Stimulated activated naive CD8-positive, alpha-beta T cell treated with anti-CD3 and anti-CD28 coated beads, Interleukin-15, amount 100 ng/mL, for 72 hours (primary cell): Measurements from ENCODE around the gene SCRN1.

Experiments
- ATAC-seq: fragments of 150-1000 bp; cut with Tn5 transposase; 2 replicates; pipeline ENCODE4 v1.10.0; 2021; ENCODE audit warnings: mild to moderate bottlenecking, moderate library complexity
- DNase-seq, 2 donors: peaks; one replicate each; pipeline ENCODE4 v3.0.0; 2021 to 2022
- H3K27ac Mint-ChIP-seq, 2 donors: one replicate each; pipeline ENCODE4 v1.8.0; 2022; ENCODE audit warnings: mild to moderate bottlenecking in 2 of 2, mixed read lengths in 2 of 2, moderate library complexity in 2 of 2
- H3K27me3 Mint-ChIP-seq: one replicate; pipeline ENCODE4 v1.8.0; 2022; ENCODE audit warnings: mixed read lengths
- H3K4me1 Mint-ChIP-seq: one replicate; pipeline ENCODE4 v1.8.0; 2022; ENCODE audit warnings: mild to moderate bottlenecking, mixed read lengths
- H3K4me3 Mint-ChIP-seq, 2 donors: one replicate each; pipeline ENCODE4 v1.8.0; 2022; ENCODE audit warnings: mild to moderate bottlenecking in 2 of 2, mixed read lengths in 2 of 2, moderate library complexity in 1 of 2
- H3K9me3 Mint-ChIP-seq, 2 donors: one replicate each; pipeline ENCODE4 v1.8.0; 2022; ENCODE audit warnings: mixed read lengths in 2 of 2

The SCRN1 gene

GRCh38 chr7:30020535-30020934 lies 30.9 kb upstream of the SCRN1 start:
- DNase-seq (no peak), ATAC-seq (no peak)
- H3K4me1 Mint-ChIP-seq, result peaks cover 26% of the 10 kb centered on the region
- H3K4me3 Mint-ChIP-seq, result no peak overlapping the region
- H3K9me3 Mint-ChIP-seq, result no peaks in the 10 kb centered on the region
- H3K27ac Mint-ChIP-seq, result no peak overlapping the region
- H3K27me3 Mint-ChIP-seq, result no peaks in the 10 kb centered on the region

GRCh38 chr7:30019960-30020359 lies 30.4 kb upstream of the SCRN1 start:
- H3K9me3 Mint-ChIP-seq, result no peaks in the 10 kb centered on the region
- DNase-seq (no peak), ATAC-seq (no peak)
- H3K4me1 Mint-ChIP-seq, result peaks cover 20% of the 10 kb centered on the region
- H3K27me3 Mint-ChIP-seq, result no peaks in the 10 kb centered on the region
- H3K4me3 Mint-ChIP-seq, result no peak overlapping the region
- H3K27ac Mint-ChIP-seq, result no peak overlapping the region

- no peak overlapping the region for H3K4me3 Mint-ChIP-seq
- no peak overlapping the region for H3K27ac Mint-ChIP-seq
- ATAC-seq (no peak), DNase-seq (no peak)
- peaks cover 14% of the 10 kb centered on the region for H3K4me1 Mint-ChIP-seq
- H3K9me3 Mint-ChIP-seq, result no peaks in the 10 kb centered on the region
- no peaks in the 10 kb centered on the region for H3K27me3 Mint-ChIP-seq
Measured at GRCh38 chr7:30019387-30019786, 29.8 kb upstream of the SCRN1 start.

GRCh38 chr7:30018451-30018850 lies 28.9 kb upstream of the SCRN1 start:
- Mint-ChIP-seq H3K4me1 (peaks cover 9% of the 10 kb centered on the region), H3K27me3 (no peaks in the 10 kb centered on the region), H3K27ac (no peak overlapping the region), H3K4me3 (no peak overlapping the region), H3K9me3 (no peaks in the 10 kb centered on the region)
- DNase-seq (no peak), ATAC-seq (no peak)

- Mint-ChIP-seq H3K9me3 (no peaks in the 10 kb centered on the region), H3K4me3 (no peak overlapping the region)
Measured at GRCh38 chr7:30012757-30013156, 23.2 kb upstream of the SCRN1 start.

GRCh38 chr7:30010021-30010420 lies 20.4 kb upstream of the SCRN1 start:
- H3K27ac Mint-ChIP-seq, result no peak overlapping the region
- DNase-seq, result no peak
- no peaks in the 10 kb centered on the region for H3K4me1 Mint-ChIP-seq
- H3K27me3 Mint-ChIP-seq, result no peaks in the 10 kb centered on the region
- no peaks in the 10 kb centered on the region for H3K9me3 Mint-ChIP-seq
- no peak for ATAC-seq
- H3K4me3 Mint-ChIP-seq, result no peak overlapping the region

More at GRCh38 chr7:30012757-30013156, 23.2 kb upstream of the SCRN1 start:
- DNase-seq, result no peak
- ATAC-seq, result no peak
- H3K27me3 Mint-ChIP-seq, result no peaks in the 10 kb centered on the region
- no peak overlapping the region for H3K27ac Mint-ChIP-seq
- no peaks in the 10 kb centered on the region for H3K4me1 Mint-ChIP-seq

- no peak for ATAC-seq
- Mint-ChIP-seq H3K4me3 (no peak overlapping the region), H3K27ac (no peak overlapping the region), H3K27me3 (peaks cover 3% of the 10 kb centered on the region), H3K4me1 (no peaks in the 10 kb centered on the region), H3K9me3 (no peaks in the 10 kb centered on the region)
- DNase-seq, result no peak
Measured at GRCh38 chr7:30005464-30005863, 15.9 kb upstream of the SCRN1 start.

GRCh38 chr7:30003098-30003497 lies 13.5 kb upstream of the SCRN1 start:
- H3K4me3 Mint-ChIP-seq, result no peak overlapping the region
- H3K27me3 Mint-ChIP-seq, result peaks cover 13% of the 10 kb centered on the region
- H3K4me1 Mint-ChIP-seq, result no peaks in the 10 kb centered on the region
- no peak overlapping the region for H3K27ac Mint-ChIP-seq
- H3K9me3 Mint-ChIP-seq, result no peaks in the 10 kb centered on the region
- DNase-seq, result no peak
- no peak for ATAC-seq

GRCh38 chr7:30001998-30002397 lies 12.4 kb upstream of the SCRN1 start:
- H3K27me3 Mint-ChIP-seq, result peaks cover 13% of the 10 kb centered on the region
- DNase-seq (no peak), ATAC-seq (no peak)
- no peak overlapping the region for H3K4me3 Mint-ChIP-seq
- no peaks in the 10 kb centered on the region for H3K4me1 Mint-ChIP-seq
- peaks cover 0 to 6% of the 10 kb centered on the region in 2 donors for H3K9me3 Mint-ChIP-seq
- H3K27ac Mint-ChIP-seq, result no peak overlapping the region

- ATAC-seq (no peak), DNase-seq (no peak)
- Mint-ChIP-seq H3K9me3 (peaks cover 6 to 14% of the 10 kb centered on the region in 2 donors), H3K4me1 (no peaks in the 10 kb centered on the region), H3K27ac (no peak overlapping the region), H3K27me3 (peaks cover 17% of the 10 kb centered on the region), H3K4me3 (no peak overlapping the region)
Measured at GRCh38 chr7:29998489-29998888, 8.9 kb upstream of the SCRN1 start.

- Mint-ChIP-seq H3K4me3 (no peak overlapping the region), H3K27ac (no peak overlapping the region), H3K9me3 (peaks cover 6 to 14% of the 10 kb centered on the region in 2 donors), H3K27me3 (peaks cover 28% of the 10 kb centered on the region), H3K4me1 (no peaks in the 10 kb centered on the region)
- no peak for ATAC-seq
- DNase-seq, result no peak
Measured at GRCh38 chr7:29996321-29996720, 6.7 kb upstream of the SCRN1 start.

- DNase-seq (no peak), ATAC-seq (no peak)
- Mint-ChIP-seq H3K4me3 (no peak overlapping the region), H3K27ac (no peak overlapping the region), H3K4me1 (no peaks in the 10 kb centered on the region), H3K9me3 (peaks cover 6 to 14% of the 10 kb centered on the region in 2 donors), H3K27me3 (peaks cover 33% of the 10 kb centered on the region)
Measured at GRCh38 chr7:29995652-29996051, 6.1 kb upstream of the SCRN1 start.

- DNase-seq (no peak), ATAC-seq (no peak)
- Mint-ChIP-seq H3K9me3 (peaks cover 6 to 14% of the 10 kb centered on the region in 2 donors), H3K4me1 (peaks cover 13% of the 10 kb centered on the region), H3K4me3 (no peak overlapping the region), H3K27me3 (peaks cover 38% of the 10 kb centered on the region), H3K27ac (no peak overlapping the region)
Measured at GRCh38 chr7:29993140-29993539, 3.5 kb upstream of the SCRN1 start.

GRCh38 chr7:29991937-29992336 lies 2.3 kb upstream of the SCRN1 start:
- H3K4me3 Mint-ChIP-seq, result no peak overlapping the region
- H3K9me3 Mint-ChIP-seq, result peaks cover 6 to 8% of the 10 kb centered on the region in 2 donors
- ATAC-seq (no peak), DNase-seq (no peak)
- peaks cover 44% of the 10 kb centered on the region for H3K27me3 Mint-ChIP-seq
- peaks cover 23% of the 10 kb centered on the region for H3K4me1 Mint-ChIP-seq
- H3K27ac Mint-ChIP-seq, result no peak overlapping the region

- Mint-ChIP-seq H3K4me3 (peak overlapping the region in 1 of 2 donors; percentile 2), H3K27me3 (peaks cover 40% of the 10 kb centered on the region), H3K27ac (no peak overlapping the region), H3K9me3 (no peaks in the 10 kb centered on the region), H3K4me1 (peaks cover 26% of the 10 kb centered on the region)
- no peak for ATAC-seq
- no peak for DNase-seq
Measured at GRCh38 chr7:29990931-29991330, 1.3 kb upstream of the SCRN1 start.

- Mint-ChIP-seq H3K27ac (peak overlapping the region; percentile 52 to 86), H3K4me1 (peaks cover 26% of the 10 kb centered on the region), H3K4me3 (peak overlapping the region; percentile 74 to 83), H3K27me3 (peaks cover 40% of the 10 kb centered on the region), H3K9me3 (no peaks in the 10 kb centered on the region)
- peak; percentile 61 for ATAC-seq
- peak in 1 of 2 donors; percentile 32 for DNase-seq
Measured at GRCh38 chr7:29988424-29989256, 961 bp downstream of the SCRN1 start.
